Measurements from ENCODE around the gene DDX59. TPM values are rescaled to one million over a fixed set of nuclear protein-coding genes. Genes with fewer than 3 reads are reported as not detected.

The DDX59 gene
- total RNA-seq, 6 experiments from 2014 or later = 6.7 to 12.4 (median 8.8) TPM

GRCh38 chr1:200674838-200675587, 5.3 kb upstream of the DDX59 start:
- TF ChIP-seq, protein P1, sequence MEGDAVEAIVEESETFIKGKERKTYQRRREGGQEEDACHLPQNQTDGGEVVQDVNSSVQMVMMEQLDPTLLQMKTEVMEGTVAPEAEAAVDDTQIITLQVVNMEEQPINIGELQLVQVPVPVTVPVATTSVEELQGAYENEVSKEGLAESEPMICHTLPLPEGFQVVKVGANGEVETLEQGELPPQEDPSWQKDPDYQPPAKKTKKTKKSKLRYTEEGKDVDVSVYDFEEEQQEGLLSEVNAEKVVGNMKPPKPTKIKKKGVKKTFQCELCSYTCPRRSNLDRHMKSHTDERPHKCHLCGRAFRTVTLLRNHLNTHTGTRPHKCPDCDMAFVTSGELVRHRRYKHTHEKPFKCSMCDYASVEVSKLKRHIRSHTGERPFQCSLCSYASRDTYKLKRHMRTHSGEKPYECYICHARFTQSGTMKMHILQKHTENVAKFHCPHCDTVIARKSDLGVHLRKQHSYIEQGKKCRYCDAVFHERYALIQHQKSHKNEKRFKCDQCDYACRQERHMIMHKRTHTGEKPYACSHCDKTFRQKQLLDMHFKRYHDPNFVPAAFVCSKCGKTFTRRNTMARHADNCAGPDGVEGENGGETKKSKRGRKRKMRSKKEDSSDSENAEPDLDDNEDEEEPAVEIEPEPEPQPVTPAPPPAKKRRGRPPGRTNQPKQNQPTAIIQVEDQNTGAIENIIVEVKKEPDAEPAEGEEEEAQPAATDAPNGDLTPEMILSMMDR (IDR thresholded peaks at IDR 0.05) = no peak
- TF ChIP-seq POLR2A (IDR thresholded peaks at IDR 0.05) = no peak
- intact Hi-C loops (cut with DNase I) = no loop called here
- Histone ChIP-seq H3K36me3 (no peaks in the 10 kb centered on the region), H3K4me1 (peaks cover 0 to 10% (median 4%) of the 10 kb centered on the region in 4 donors), H3K4me3 (no peak overlapping the region), H3K27me3 (no peaks in the 10 kb centered on the region), H3K27ac (peak overlapping the region in 1 of 3 donors; percentile 36), H3K9me3 (no peaks in the 10 kb centered on the region)
- ATAC-seq (peak in 1 of 4 donors; percentile 56), DNase-seq (no peak)
- 65% methylated on average over 5 of the region's 5 CpGs for WGBS (ENCODE audit: insufficient coverage, low coverage, low lambda C conversion rate, missing lambda C conversion rate)

DNA sequence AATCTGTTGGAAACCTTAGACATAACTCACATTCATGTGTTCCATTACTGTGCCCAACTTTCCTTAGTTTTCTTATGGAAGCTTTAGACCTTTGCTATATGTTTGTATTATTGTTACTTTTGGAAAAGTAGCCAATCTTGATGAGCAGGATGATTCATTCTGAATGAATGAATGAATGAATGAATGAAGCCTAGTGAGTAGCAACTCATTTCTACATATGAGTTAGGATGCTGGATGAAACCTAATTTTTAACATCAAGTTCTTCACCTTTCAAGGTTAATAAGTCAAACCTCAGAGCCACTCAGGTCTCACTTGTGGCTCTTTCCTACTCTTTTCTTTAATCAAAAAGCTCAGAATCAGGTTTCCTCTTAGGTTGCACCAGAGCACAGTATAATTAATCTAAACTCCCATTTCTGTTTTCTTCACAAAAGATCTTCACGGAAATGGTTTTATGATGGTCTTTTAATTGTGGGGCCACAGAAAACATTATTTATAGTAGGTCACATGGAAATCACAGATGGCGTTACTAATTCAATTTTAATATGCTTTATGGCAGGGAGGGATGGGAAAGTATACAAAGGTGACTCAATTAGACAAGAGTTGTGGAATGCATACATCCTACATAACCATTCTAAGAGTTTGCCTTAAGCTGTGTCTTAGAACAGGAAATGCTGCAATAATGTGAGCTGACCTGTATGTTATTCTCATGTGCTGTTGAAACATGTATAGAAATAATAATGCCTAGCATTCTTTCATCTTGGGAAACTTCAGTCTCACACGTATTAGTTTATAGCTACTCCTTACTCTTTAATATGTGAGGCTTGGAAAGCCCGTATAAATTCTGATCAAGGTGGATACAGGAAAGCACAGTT, 4.5 kb upstream of the DDX59 start:
- ATAC-seq = no peak
- DNase-seq = no peak
- Histone ChIP-seq H3K27me3 (no peaks in the 10 kb centered on the region), H3K4me1 (peaks cover 0 to 10% (median 4%) of the 10 kb centered on the region in 4 donors), H3K27ac (peak overlapping the region in 1 of 3 donors; percentile 36), H3K4me3 (no peak overlapping the region), H3K9me3 (no peaks in the 10 kb centered on the region), H3K36me3 (no peaks in the 10 kb centered on the region)
- 81% methylated on average over 4 of the region's 4 CpGs for WGBS (ENCODE audit: insufficient coverage, low coverage, low lambda C conversion rate, missing lambda C conversion rate)
- intact Hi-C loops (cut with DNase I) = no loop called here
- TF ChIP-seq, protein P1 (IDR thresholded peaks at IDR 0.05) = no peak
- no peak for TF ChIP-seq POLR2A (IDR thresholded peaks at IDR 0.05)

DNA sequence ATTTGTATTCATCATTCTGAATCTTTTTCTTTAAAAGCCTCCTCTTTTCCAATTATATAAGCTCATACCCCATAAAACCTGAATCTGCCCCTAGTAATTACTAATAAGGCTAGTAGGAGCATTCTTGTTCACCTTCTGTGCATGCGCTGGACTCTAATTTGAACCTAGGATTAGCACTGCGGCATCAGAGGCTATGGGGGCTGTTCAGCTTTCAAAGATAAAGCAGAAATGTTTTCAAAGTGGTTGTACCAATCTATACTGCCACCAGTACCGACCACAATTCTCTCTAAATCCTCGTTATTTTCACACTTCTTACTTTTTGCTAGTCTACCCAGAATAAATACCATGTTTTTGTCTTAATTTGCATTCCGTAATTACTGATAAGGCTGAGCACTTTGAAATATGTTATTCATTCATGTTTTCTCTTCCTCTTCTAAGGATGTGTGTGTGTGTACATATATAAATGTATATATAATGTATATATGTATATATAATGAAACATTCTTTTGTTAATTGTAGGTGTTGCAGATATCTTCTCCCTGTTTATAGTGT, 1.6 kb upstream of the DDX59 start:
- H3K36me3 ChIP-seq = no peaks in the 10 kb centered on the region
- peaks cover 0 to 10% (median 4%) of the 10 kb centered on the region in 4 donors for H3K4me1 ChIP-seq
- H3K4me3 ChIP-seq = peak overlapping the region in 1 of 3 donors; percentile 56
- no peak for TF ChIP-seq POLR2A (IDR thresholded peaks at IDR 0.05)
- TF ChIP-seq, protein P1 (IDR thresholded peaks at IDR 0.05) = no peak
- WGBS (ENCODE audit: insufficient coverage, low coverage, low lambda C conversion rate, missing lambda C conversion rate) = 87% methylated on average over 5 of the region's 5 CpGs
- H3K27me3 ChIP-seq = no peaks in the 10 kb centered on the region
- no peaks in the 10 kb centered on the region for H3K9me3 ChIP-seq
- ATAC-seq = no peak
- DNase-seq = no peak
- intact Hi-C loops (cut with DNase I) = no loop called here
- H3K27ac ChIP-seq = peak overlapping the region in 1 of 3 donors; percentile 98

- Histone ChIP-seq H3K27ac (peak overlapping the region; percentile 98 to 100 (median 99)), H3K9me3 (no peaks in the 10 kb centered on the region), H3K36me3 (no peaks in the 10 kb centered on the region), H3K4me1 (peaks cover 0 to 10% (median 4%) of the 10 kb centered on the region in 4 donors), H3K27me3 (no peaks in the 10 kb centered on the region), H3K4me3 (peak overlapping the region; percentile 56 to 93 (median 90))
- DNase-seq (peak in 2 of 3 donors; percentile 23 to 52), ATAC-seq (peak; percentile 1 to 17 (median 3))
- intact Hi-C loops (cut with DNase I) = no loop called here
- TF ChIP-seq, protein P1 (IDR thresholded peaks at IDR 0.05) = no peak
- no peak for TF ChIP-seq POLR2A (IDR thresholded peaks at IDR 0.05)
- 10% methylated on average over 14 of the region's 14 CpGs for WGBS (ENCODE audit: insufficient coverage, low coverage, low lambda C conversion rate, missing lambda C conversion rate)
Measured at GRCh38 chr1:200670242-200671118, 773 bp upstream of the DDX59 start.
